GM12878 (cell line): Measurements from ENCODE around the gene USP26. TPM values are rescaled to one million over a fixed set of nuclear protein-coding genes. Genes with fewer than 3 reads are reported as not detected.

ENCODE experiments used
- ATAC-seq: fragments of 200-7000 bp; cut with Tn5 transposase; 3 replicates; pipeline ENCODE4 v1.9.1; 2020; ENCODE audit warnings: mild to moderate bottlenecking, moderate library complexity
- BruUV-seq: library from RNA; stranded (reverse); fragments of 400-500 nt; replicated peaks from 2 replicates; lab custom pipeline; 2021; lab: Mats Ljungman, UMichigan
- CTCF ChIA-PET: fragments of 300-600 bp; sonication (Branson Sonifier 250); formaldehyde crosslinking; extraction: SDS; loops from one replicate; lab custom pipeline; 2021; ENCODE audit warnings: inconsistent platforms; lab: Yijun Ruan, JAX
- POLR2A ChIA-PET: fragments of 350-600 bp; formaldehyde crosslinking; extraction: SDS; loops from one replicate; lab custom pipeline; 2021; ENCODE audit warnings: inconsistent platforms; lab: Charles Lee
- RAD21 ChIA-PET: fragments of 300-600 bp; sonication (Branson Sonifier 250); formaldehyde crosslinking; loops from one replicate; lab custom pipeline; 2023; ENCODE audit warnings: antibody characterized with exemption; ENCODE audit not compliant: unreplicated experiment; lab: Charles Lee
- SMC1A ChIA-PET: fragments of 300-600 bp; sonication (Branson Sonifier 250); formaldehyde crosslinking; loops from one replicate; lab custom pipeline; 2023; ENCODE audit not compliant: unreplicated experiment, uncharacterized antibody; lab: Charles Lee
- DNase-seq: peaks from one replicate; pipeline ENCODE4 v3.0.0-alpha.2; 2011; ENCODE audit warnings: low read depth, low spot score
- FAIRE-seq: peaks from 3 replicates; lab custom pipeline; 2011; peaks lifted over from hg19 to GRCh38; lab: Jason Lieb, UNC
- H2AFZ ChIP-seq: 2 replicates; pipeline ENCODE4 v1.6.0; 2011; ENCODE audit warnings: low read depth, low read length, control low read depth; ENCODE audit not compliant: control insufficient read depth
- H3K27ac ChIP-seq: 2 replicates; pipeline ENCODE4 v1.5.1; 2011; ENCODE audit warnings: control low read depth; ENCODE audit not compliant: control insufficient read depth, insufficient read depth
- H3K27me3 ChIP-seq, 2 experiments: replicated peaks in 1 of 2; 2 replicates each; pipeline versions ENCODE4 v1.6.0 to v1.6.1; 2011; ENCODE audit warnings: low read length in 1 of 2; ENCODE audit not compliant: control insufficient read depth in 2 of 2, insufficient read depth in 2 of 2
- H3K36me3 ChIP-seq, 2 experiments: 2 replicates each; pipeline ENCODE4 v1.5.1; 2011; ENCODE audit warnings: low read length in 1 of 2; ENCODE audit not compliant: control insufficient read depth in 2 of 2, insufficient read depth in 2 of 2
- H3K4me1 ChIP-seq: 2 replicates; pipeline ENCODE4 v1.6.1; 2011; ENCODE audit warnings: mild to moderate bottlenecking, low read length, moderate library complexity, mixed read lengths; ENCODE audit not compliant: control insufficient read depth, insufficient read depth
- H3K4me2 ChIP-seq: 2 replicates; pipeline ENCODE4 v1.6.0; 2011; ENCODE audit warnings: control low read depth; ENCODE audit not compliant: control insufficient read depth, insufficient read depth
- H3K4me3 ChIP-seq: fragments of 200-600 bp; sonication (generic); 2 replicates; pipeline ENCODE4 v1.5.1; 2016
- H3K79me2 ChIP-seq: 2 replicates; pipeline ENCODE4 v1.6.0; 2011; ENCODE audit warnings: low read length; ENCODE audit not compliant: control insufficient read depth, insufficient read depth
- H3K9ac ChIP-seq: 2 replicates; pipeline ENCODE4 v1.8.0; 2011; ENCODE audit warnings: low read length, control low read depth, mixed read lengths; ENCODE audit not compliant: control insufficient read depth, insufficient read depth
- H3K9me3 ChIP-seq: replicated peaks from 3 replicates; pipeline ENCODE4 v1.5.1; 2011; ENCODE audit warnings: mild to moderate bottlenecking, low read length; ENCODE audit not compliant: control insufficient read depth, insufficient read depth
- H4K20me1 ChIP-seq: 2 replicates; pipeline ENCODE4 v1.6.0; 2011; ENCODE audit not compliant: control insufficient read depth, insufficient read depth
- ASH2L ChIP-seq: fragments of 300-600, 200-600 bp; sonication (generic); IDR thresholded peaks from 2 replicates; pipeline ENCODE4 v1.6.1; 2017; ENCODE audit warnings: low read depth, mild to moderate bottlenecking, borderline replicate concordance
- CHD1 ChIP-seq: IDR thresholded peaks from 2 replicates; pipeline ENCODE4 v1.6.1; 2012; ENCODE audit warnings: low read depth, low read length, improper control_type of control experiment
- EP300 ChIP-seq, 2 experiments: fragments of 150-350 bp in 1 of 2; IDR thresholded peaks; 2 replicates each; pipeline ENCODE4 v1.6.1; 2011 to 2012; ENCODE audit warnings: low read depth in 2 of 2, low read length in 2 of 2, borderline replicate concordance in 1 of 2, improper control_type of control experiment in 1 of 2, inconsistent platforms in 1 of 2; ENCODE audit not compliant: control insufficient read depth in 1 of 2
- HDAC2 ChIP-seq: fragments of 200-600 bp; sonication (generic); IDR thresholded peaks from 2 replicates; pipeline ENCODE4 v1.6.1; 2017
- JUND ChIP-seq: IDR thresholded peaks from 2 replicates; pipeline ENCODE4 v1.6.1; 2012; ENCODE audit warnings: low read depth, mild to moderate bottlenecking, low read length, improper control_type of control experiment, moderate library complexity
- RUNX3 ChIP-seq: IDR thresholded peaks from 2 replicates; pipeline ENCODE4 v1.6.1; 2012; ENCODE audit warnings: low read length, inconsistent platforms
- SRF ChIP-seq, 2 experiments: IDR thresholded peaks; 2 replicates each; pipeline ENCODE4 v1.6.1; 2011; ENCODE audit warnings: low read depth in 2 of 2, low read length in 2 of 2, mild to moderate bottlenecking in 1 of 2, moderate library complexity in 1 of 2
- ZBED1 ChIP-seq: IDR thresholded peaks from 2 replicates; pipeline ENCODE4 v1.6.1; 2016; ENCODE audit warnings: borderline replicate concordance
- ZNF622 ChIP-seq: fragments of 450-650 bp; IDR thresholded peaks from 2 replicates; pipeline ENCODE4 v1.6.1; 2017; ENCODE audit warnings: mild to moderate bottlenecking, inconsistent platforms
- ZSCAN29 ChIP-seq: fragments of 450-650 bp; IDR thresholded peaks from 2 replicates; pipeline ENCODE4 v1.6.1; 2017; ENCODE audit warnings: mild to moderate bottlenecking, moderate library complexity
- WGBS: methylation state at CpG from one replicate; pipeline ENCODE4 v1.1.6; 2016; ENCODE audit warnings: low lambda C conversion rate; ENCODE audit not compliant: insufficient replicate concordance, insufficient coverage; ENCODE audit errors: missing lambda C conversion rate; 5-methylcytosine and 5-hydroxymethylcytosine counted together
- in situ Hi-C: fragments of 300-500 bp; cut with MboI; formaldehyde crosslinking; loops from 9 replicates; pipeline ENCODE4 v1.14.3; 2018; ENCODE audit warnings: mixed read lengths
- intact Hi-C: fragments of 100-400 bp; cut with micrococcal nuclease; formaldehyde crosslinking; loops from one replicate; pipeline ENCODE4 v1.14.2; 2022; ENCODE audit not compliant: unreplicated experiment
- polyA plus RNA-seq, 11 experiments: library from polyadenylated mRNA; depleted of rRNA in 4 of 11; unstranded in 6 of 11; stranded (reverse) in 5 of 11; fragments of >200 nt; fragmentation: Nextera tagmentation in 4 of 11; fragmentation: Illumina TruSeq in 1 of 11; extraction: Ambion mirVana in 4 of 11; extraction: Trizol in 1 of 11; gene quantifications; 1 replicate in 1 of 11; 2 replicates in 10 of 11; pipeline versions ENCODE4 v1.2.1 to v1.2.3, GENCODE V29; 2011 to 2016; ENCODE audit warnings: inconsistent platforms in 2 of 11, missing spikeins in 2 of 11, low read depth in 1 of 11
- total RNA-seq, 4 experiments: library from RNA; depleted of rRNA in 3 of 4; stranded (reverse); fragments of >200 nt in 3 of 4; fragmentation: Illumina TruSeq in 1 of 4; extraction: Trizol in 1 of 4; gene quantifications; 2 replicates each; pipeline versions ENCODE4 v1.2.1 to v1.2.3, GENCODE V29; 2013 to 2021
- TF ChIP-seq, protein P1 (sequence below): fragments of 450-650 bp; IDR thresholded peaks from 2 replicates; pipeline ENCODE4 v1.6.1; 2018; ENCODE audit warnings: mild to moderate bottlenecking, low read depth, moderate library complexity; ENCODE audit not compliant: partially characterized antibody
- TF ChIP-seq, protein P2 (sequence below): IDR thresholded peaks from 2 replicates; pipeline ENCODE4 v1.6.1; 2011; ENCODE audit warnings: borderline replicate concordance, low read depth, mild to moderate bottlenecking, moderate library complexity, low read length; ENCODE audit not compliant: insufficient read depth, poor library complexity, severe bottlenecking

USP26 gene
- total and polyA plus RNA-seq, 10 of the 15 experiments (the other 5 are each of a cell fraction or from before 2014, with no cell fraction given) = not detected

DNA sequence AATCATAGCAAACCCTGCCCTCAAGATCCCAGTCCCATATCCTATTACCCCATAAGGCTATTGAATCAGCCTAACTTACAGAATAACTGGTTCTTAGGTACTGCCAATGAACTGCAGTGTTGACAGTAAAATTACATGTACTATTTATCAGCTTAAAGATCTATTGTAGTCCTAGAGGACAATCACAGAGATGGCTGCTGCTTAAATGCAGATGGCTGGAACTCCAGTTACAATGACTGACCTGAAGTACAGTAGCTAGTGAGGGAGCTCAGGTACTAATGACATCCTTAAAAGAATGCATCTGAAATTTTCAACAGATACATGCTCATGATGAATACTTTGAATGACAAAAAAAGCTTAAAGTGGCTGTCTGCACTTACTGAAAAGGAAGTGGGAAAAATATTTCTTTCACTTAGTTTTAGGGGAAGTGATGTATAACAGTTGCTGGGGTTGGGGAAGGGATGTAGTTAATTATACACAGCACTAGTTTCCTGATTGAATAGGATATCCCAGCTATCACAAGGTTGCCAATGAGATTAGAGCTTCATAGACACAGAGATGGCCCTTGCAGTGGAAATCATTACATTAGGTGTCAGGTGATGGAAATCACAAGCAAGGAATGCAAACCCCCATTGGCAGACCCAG is 42.0 kb downstream of the USP26 start:
- no peak overlapping the region for H3K4me2 ChIP-seq
- RAD21 ChIA-PET = no interaction called here
- in situ Hi-C loops = no loop called here
- TF ChIP-seq ZBED1 (no peak), JUND (no peak), EP300 (IDR thresholded peaks at IDR 0.05; ENCODE audit: borderline replicate concordance in 1 of 2, control insufficient read depth in 1 of 2, low read depth in 2 of 2, low read length in 2 of 2) (no peak), ZSCAN29 (no peak), ASH2L (no peak), ZNF622 (no peak)
- TF ChIP-seq, all 136 proteins: peak for 0
- no peaks in the 10 kb centered on the region for H3K36me3 ChIP-seq
- no peak for ATAC-seq
- ChIA-PET CTCF (interaction anchor here (2.5 kb wide), 1 partner anchor 9 kb away, joined by 7 read pairs; no protein-coding TSS in a partner anchor), POLR2A (no interaction called here), SMC1A (no interaction called here)
- no peaks in the 10 kb centered on the region for H3K4me1 ChIP-seq
- H3K79me2 ChIP-seq = no peaks in the 10 kb centered on the region
- H3K4me3 ChIP-seq = no peak overlapping the region
- no peaks in the 10 kb centered on the region; a peak in 1 of 4 replicates for H3K27me3 ChIP-seq
- intact Hi-C loops = no loop called here
- FAIRE-seq = no peak
- no TSS peak for BruUV-seq
- no peak overlapping the region for H3K9ac ChIP-seq
- H4K20me1 ChIP-seq = no peaks in the 10 kb centered on the region
- no peaks in the 10 kb centered on the region for H3K9me3 ChIP-seq
- no peak for DNase-seq
- no peak overlapping the region for H2AFZ ChIP-seq
- H3K27ac ChIP-seq = no peak overlapping the region

DNA sequence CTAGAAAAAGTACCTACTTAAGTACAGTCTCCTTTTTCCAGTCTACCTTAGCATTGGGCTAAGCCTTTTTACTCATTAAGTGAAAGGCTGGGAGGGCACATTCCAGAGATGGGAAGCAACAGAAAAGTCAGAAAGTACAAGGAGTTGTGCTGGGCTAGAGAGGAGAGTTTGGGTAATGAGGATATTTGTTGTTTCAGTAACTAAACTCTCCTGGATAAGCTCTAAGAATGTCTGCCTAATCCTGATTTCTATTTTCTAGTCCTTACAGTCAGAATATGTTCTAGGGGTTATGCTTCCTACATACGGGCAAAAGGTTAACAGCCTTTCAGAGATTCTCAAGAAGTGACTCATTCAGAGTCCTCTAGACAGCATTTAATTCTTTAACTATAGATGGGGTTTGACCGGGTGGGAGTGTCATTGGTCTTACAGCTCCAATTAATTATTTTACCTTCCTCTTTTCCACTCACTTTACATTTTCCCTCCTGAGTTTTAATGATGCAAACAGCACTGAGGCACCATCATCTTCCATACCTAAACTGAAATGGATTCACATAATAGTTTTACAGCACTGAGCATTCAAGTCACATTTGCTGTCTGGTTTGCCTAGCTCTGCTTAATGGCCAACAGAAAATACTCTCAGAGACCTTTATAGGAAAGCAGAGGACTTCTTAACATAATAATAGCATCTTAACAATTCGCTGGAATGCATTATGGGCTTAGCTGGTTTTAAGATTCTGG is 42.9 kb downstream of the USP26 start:
- POLR2A ChIA-PET = no interaction called here
- DNase-seq = no peak
- H3K4me3 ChIP-seq = no peak overlapping the region
- SMC1A ChIA-PET = no interaction called here
- H3K9me3 ChIP-seq = no peaks in the 10 kb centered on the region
- no peak overlapping the region for H3K4me2 ChIP-seq
- no peak for FAIRE-seq
- intact Hi-C loops = no loop called here
- RAD21 ChIA-PET = no interaction called here
- no peak overlapping the region for H3K27ac ChIP-seq
- H3K4me1 ChIP-seq = no peaks in the 10 kb centered on the region
- H2AFZ ChIP-seq = no peak overlapping the region
- no peak for ATAC-seq
- in situ Hi-C loops = no loop called here
- H3K36me3 ChIP-seq = no peaks in the 10 kb centered on the region
- no peaks in the 10 kb centered on the region; a peak in 1 of 4 replicates for H3K27me3 ChIP-seq
- CTCF ChIA-PET = interaction anchor here (2.5 kb wide), 1 partner anchor 8 kb away, joined by 7 read pairs; no protein-coding TSS in a partner anchor
- 21% methylated on average over 3 of the region's 3 CpGs for WGBS
- no peaks in the 10 kb centered on the region for H4K20me1 ChIP-seq
- H3K79me2 ChIP-seq = no peaks in the 10 kb centered on the region
- BruUV-seq = no TSS peak
- no peak overlapping the region for H3K9ac ChIP-seq
- TF ChIP-seq HDAC2 = no peak
- TF ChIP-seq CHD1 = no peak
- no peak for TF ChIP-seq SRF (IDR thresholded peaks at IDR 0.05; ENCODE audit: low read depth in 2 of 2, low read length in 2 of 2)
- TF ChIP-seq, protein P1, sequence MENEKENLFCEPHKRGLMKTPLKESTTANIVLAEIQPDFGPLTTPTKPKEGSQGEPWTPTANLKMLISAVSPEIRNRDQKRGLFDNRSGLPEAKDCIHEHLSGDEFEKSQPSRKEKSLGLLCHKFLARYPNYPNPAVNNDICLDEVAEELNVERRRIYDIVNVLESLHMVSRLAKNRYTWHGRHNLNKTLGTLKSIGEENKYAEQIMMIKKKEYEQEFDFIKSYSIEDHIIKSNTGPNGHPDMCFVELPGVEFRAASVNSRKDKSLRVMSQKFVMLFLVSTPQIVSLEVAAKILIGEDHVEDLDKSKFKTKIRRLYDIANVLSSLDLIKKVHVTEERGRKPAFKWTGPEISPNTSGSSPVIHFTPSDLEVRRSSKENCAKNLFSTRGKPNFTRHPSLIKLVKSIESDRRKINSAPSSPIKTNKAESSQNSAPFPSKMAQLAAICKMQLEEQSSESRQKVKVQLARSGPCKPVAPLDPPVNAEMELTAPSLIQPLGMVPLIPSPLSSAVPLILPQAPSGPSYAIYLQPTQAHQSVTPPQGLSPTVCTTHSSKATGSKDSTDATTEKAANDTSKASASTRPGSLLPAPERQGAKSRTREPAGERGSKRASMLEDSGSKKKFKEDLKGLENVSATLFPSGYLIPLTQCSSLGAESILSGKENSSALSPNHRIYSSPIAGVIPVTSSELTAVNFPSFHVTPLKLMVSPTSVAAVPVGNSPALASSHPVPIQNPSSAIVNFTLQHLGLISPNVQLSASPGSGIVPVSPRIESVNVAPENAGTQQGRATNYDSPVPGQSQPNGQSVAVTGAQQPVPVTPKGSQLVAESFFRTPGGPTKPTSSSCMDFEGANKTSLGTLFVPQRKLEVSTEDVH = no peak
- TF ChIP-seq, protein P2, sequence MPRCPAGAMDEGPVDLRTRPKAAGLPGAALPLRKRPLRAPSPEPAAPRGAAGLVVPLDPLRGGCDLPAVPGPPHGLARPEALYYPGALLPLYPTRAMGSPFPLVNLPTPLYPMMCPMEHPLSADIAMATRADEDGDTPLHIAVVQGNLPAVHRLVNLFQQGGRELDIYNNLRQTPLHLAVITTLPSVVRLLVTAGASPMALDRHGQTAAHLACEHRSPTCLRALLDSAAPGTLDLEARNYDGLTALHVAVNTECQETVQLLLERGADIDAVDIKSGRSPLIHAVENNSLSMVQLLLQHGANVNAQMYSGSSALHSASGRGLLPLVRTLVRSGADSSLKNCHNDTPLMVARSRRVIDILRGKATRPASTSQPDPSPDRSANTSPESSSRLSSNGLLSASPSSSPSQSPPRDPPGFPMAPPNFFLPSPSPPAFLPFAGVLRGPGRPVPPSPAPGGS = no peak
- TF ChIP-seq RUNX3 = no peak
